Measurements from ENCODE around the gene THAP4. TPM values are rescaled to one million over a fixed set of nuclear protein-coding genes. Genes with fewer than 3 reads are reported as not detected.

Gene THAP4
- total RNA-seq, 1 experiment from 2014 or later, result 88.6 TPM

DNA sequence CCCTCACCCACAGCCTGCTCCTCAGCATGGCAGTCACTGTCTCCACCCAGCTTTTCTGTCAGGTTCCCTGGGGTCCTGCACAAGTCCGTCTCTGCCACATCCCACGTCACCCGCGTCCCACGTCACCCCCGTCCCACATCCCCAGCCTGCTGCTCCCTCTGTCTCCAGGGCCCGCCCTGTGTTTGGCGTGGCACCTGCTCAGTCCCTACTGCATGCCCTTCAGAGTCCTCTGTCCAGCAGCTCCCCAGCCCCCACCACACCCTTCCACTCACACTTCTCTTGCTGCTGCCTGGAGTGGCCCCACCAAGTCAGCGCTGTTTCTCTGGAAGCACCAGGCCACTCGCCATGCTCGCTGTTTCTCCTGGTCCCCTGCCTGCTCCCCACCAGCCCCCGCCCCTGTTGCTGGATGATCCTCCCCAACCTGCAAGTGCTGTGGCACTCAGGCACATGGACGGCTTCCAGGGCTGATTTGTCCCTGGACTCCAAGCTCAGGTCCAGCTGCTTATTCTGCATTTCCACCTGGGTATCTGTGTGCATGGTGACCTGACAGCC, 19.3 kb upstream of the THAP4 start (continued):
- TF ChIP-seq ZNF512 (CRISPR knock-in tag; IDR thresholded peaks at IDR 0.05; ENCODE audit: borderline replicate concordance) (no peak), CREM (CRISPR knock-in tag; IDR thresholded peaks at IDR 0.05) (no peak), ETV6 (CRISPR knock-in tag; IDR thresholded peaks at IDR 0.05) (no peak), TP53 (CRISPR knock-in tag; IDR thresholded peaks at IDR 0.05) (no peak), MXD4 (CRISPR knock-in tag; IDR thresholded peaks at IDR 0.05; ENCODE audit: borderline replicate concordance) (no peak)
- TF ChIP-seq, protein P1, sequence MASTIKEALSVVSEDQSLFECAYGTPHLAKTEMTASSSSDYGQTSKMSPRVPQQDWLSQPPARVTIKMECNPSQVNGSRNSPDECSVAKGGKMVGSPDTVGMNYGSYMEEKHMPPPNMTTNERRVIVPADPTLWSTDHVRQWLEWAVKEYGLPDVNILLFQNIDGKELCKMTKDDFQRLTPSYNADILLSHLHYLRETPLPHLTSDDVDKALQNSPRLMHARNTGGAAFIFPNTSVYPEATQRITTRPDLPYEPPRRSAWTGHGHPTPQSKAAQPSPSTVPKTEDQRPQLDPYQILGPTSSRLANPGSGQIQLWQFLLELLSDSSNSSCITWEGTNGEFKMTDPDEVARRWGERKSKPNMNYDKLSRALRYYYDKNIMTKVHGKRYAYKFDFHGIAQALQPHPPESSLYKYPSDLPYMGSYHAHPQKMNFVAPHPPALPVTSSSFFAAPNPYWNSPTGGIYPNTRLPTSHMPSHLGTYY (CRISPR knock-in tag; IDR thresholded peaks at IDR 0.05), result no peak
- TF ChIP-seq, protein P2, sequence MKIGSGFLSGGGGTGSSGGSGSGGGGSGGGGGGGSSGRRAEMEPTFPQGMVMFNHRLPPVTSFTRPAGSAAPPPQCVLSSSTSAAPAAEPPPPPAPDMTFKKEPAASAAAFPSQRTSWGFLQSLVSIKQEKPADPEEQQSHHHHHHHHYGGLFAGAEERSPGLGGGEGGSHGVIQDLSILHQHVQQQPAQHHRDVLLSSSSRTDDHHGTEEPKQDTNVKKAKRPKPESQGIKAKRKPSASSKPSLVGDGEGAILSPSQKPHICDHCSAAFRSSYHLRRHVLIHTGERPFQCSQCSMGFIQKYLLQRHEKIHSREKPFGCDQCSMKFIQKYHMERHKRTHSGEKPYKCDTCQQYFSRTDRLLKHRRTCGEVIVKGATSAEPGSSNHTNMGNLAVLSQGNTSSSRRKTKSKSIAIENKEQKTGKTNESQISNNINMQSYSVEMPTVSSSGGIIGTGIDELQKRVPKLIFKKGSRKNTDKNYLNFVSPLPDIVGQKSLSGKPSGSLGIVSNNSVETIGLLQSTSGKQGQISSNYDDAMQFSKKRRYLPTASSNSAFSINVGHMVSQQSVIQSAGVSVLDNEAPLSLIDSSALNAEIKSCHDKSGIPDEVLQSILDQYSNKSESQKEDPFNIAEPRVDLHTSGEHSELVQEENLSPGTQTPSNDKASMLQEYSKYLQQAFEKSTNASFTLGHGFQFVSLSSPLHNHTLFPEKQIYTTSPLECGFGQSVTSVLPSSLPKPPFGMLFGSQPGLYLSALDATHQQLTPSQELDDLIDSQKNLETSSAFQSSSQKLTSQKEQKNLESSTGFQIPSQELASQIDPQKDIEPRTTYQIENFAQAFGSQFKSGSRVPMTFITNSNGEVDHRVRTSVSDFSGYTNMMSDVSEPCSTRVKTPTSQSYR (CRISPR knock-in tag; IDR thresholded peaks at IDR 0.05), result no peak

DNA sequence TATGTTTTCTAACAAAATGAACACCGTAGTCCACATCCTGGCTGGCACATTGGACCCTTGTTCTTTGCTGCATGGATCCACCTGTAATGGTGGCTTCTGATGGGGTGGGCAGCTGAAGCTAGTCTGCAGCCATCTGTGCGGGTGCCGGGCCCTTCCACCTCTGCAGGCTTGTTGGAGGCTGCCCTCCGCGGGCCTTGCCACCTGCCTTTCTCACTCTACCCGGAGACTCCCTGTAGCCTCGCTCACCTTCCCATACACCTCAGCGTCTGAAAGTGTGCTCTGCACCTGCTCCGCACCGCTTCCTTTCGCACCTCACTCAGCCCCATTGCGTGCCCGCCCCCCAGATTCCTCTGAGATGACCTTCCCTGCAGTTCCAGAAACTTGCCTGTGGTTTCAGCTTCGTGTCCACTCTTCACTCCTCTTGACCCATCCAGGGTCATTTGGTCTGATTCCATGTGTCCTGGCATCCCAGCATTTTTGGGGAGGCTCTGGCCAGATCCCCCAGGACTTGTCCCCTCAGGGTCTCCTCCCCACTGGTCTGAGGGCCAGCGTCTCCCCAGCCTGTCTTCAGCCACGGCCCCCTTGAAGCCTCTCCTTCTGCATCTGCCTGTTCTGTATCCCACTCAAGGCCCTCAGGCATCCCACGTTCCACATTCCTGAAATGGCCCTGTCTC, 18.7 kb upstream of the THAP4 start:
- Mint-ChIP-seq H3K36me3 (peaks cover 63% of the 10 kb centered on the region), H3K4me3 (no peak overlapping the region), H3K27ac (no peak overlapping the region), H3K4me1 (peaks cover 4% of the 10 kb centered on the region; the same call in 1 of the 2 replicates), H3K27me3 (ENCODE audit: low read depth) (no peaks in the 10 kb centered on the region), H3K9me3 (no peaks in the 10 kb centered on the region)
- DNase-seq (ENCODE audit: low spot score) (no peak), ATAC-seq (no peak)
- CTCF ChIA-PET, result no interaction called here
- POLR2A ChIA-PET, result no interaction called here
- no peak for TF ChIP-seq NR2C2 (CRISPR knock-in tag; IDR thresholded peaks at IDR 0.05)
- TF ChIP-seq, protein P3, sequence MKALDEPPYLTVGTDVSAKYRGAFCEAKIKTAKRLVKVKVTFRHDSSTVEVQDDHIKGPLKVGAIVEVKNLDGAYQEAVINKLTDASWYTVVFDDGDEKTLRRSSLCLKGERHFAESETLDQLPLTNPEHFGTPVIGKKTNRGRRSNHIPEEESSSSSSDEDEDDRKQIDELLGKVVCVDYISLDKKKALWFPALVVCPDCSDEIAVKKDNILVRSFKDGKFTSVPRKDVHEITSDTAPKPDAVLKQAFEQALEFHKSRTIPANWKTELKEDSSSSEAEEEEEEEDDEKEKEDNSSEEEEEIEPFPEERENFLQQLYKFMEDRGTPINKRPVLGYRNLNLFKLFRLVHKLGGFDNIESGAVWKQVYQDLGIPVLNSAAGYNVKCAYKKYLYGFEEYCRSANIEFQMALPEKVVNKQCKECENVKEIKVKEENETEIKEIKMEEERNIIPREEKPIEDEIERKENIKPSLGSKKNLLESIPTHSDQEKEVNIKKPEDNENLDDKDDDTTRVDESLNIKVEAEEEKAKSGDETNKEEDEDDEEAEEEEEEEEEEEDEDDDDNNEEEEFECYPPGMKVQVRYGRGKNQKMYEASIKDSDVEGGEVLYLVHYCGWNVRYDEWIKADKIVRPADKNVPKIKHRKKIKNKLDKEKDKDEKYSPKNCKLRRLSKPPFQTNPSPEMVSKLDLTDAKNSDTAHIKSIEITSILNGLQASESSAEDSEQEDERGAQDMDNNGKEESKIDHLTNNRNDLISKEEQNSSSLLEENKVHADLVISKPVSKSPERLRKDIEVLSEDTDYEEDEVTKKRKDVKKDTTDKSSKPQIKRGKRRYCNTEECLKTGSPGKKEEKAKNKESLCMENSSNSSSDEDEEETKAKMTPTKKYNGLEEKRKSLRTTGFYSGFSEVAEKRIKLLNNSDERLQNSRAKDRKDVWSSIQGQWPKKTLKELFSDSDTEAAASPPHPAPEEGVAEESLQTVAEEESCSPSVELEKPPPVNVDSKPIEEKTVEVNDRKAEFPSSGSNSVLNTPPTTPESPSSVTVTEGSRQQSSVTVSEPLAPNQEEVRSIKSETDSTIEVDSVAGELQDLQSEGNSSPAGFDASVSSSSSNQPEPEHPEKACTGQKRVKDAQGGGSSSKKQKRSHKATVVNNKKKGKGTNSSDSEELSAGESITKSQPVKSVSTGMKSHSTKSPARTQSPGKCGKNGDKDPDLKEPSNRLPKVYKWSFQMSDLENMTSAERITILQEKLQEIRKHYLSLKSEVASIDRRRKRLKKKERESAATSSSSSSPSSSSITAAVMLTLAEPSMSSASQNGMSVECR (CRISPR knock-in tag; IDR thresholded peaks at IDR 0.05; ENCODE audit: borderline replicate concordance), result no peak
- no peak for TF ChIP-seq ZBTB21 (CRISPR knock-in tag; IDR thresholded peaks at IDR 0.05; ENCODE audit: borderline replicate concordance)
- no peak for TF ChIP-seq EMX1 (CRISPR knock-in tag; IDR thresholded peaks at IDR 0.05)
- TF ChIP-seq CREB1 (CRISPR knock-in tag; IDR thresholded peaks at IDR 0.05), result no peak
- TF ChIP-seq FOXK1 (CRISPR knock-in tag; IDR thresholded peaks at IDR 0.05), result no peak
- no peak for TF ChIP-seq MLX (CRISPR knock-in tag; IDR thresholded peaks at IDR 0.05)
- no peak for TF ChIP-seq NFE2L1 (CRISPR knock-in tag; IDR thresholded peaks at IDR 0.05)
- no peak for TF ChIP-seq E2F1 (CRISPR knock-in tag; IDR thresholded peaks at IDR 0.05)
- TF ChIP-seq, protein P4, sequence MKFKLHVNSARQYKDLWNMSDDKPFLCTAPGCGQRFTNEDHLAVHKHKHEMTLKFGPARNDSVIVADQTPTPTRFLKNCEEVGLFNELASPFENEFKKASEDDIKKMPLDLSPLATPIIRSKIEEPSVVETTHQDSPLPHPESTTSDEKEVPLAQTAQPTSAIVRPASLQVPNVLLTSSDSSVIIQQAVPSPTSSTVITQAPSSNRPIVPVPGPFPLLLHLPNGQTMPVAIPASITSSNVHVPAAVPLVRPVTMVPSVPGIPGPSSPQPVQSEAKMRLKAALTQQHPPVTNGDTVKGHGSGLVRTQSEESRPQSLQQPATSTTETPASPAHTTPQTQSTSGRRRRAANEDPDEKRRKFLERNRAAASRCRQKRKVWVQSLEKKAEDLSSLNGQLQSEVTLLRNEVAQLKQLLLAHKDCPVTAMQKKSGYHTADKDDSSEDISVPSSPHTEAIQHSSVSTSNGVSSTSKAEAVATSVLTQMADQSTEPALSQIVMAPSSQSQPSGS (CRISPR knock-in tag; IDR thresholded peaks at IDR 0.05; ENCODE audit: borderline replicate concordance, low read depth), result no peak
- TF ChIP-seq, protein P5, sequence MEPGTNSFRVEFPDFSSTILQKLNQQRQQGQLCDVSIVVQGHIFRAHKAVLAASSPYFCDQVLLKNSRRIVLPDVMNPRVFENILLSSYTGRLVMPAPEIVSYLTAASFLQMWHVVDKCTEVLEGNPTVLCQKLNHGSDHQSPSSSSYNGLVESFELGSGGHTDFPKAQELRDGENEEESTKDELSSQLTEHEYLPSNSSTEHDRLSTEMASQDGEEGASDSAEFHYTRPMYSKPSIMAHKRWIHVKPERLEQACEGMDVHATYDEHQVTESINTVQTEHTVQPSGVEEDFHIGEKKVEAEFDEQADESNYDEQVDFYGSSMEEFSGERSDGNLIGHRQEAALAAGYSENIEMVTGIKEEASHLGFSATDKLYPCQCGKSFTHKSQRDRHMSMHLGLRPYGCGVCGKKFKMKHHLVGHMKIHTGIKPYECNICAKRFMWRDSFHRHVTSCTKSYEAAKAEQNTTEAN (CRISPR knock-in tag; IDR thresholded peaks at IDR 0.05), result no peak
- TF ChIP-seq ZNF219 (CRISPR knock-in tag; IDR thresholded peaks at IDR 0.05; ENCODE audit: borderline replicate concordance), result no peak

Measured in WTC11 (cell line).